HG02973 (cell line): ENCODE results near the gene PTPRN2.
"Not testable (repeated sequence)": the region's sequence is repeated elsewhere in the genome, so short reads cannot be mapped to it uniquely, and the experiment has no call there.

Experiments
- ATAC-seq: cut with Tn5 transposase; IDR thresholded peaks from one replicate; pipeline ENCODE4 v1.9.1; 2021; ENCODE audit warnings: moderate library complexity; ENCODE audit not compliant: unreplicated experiment

The PTPRN2 gene

DNA sequence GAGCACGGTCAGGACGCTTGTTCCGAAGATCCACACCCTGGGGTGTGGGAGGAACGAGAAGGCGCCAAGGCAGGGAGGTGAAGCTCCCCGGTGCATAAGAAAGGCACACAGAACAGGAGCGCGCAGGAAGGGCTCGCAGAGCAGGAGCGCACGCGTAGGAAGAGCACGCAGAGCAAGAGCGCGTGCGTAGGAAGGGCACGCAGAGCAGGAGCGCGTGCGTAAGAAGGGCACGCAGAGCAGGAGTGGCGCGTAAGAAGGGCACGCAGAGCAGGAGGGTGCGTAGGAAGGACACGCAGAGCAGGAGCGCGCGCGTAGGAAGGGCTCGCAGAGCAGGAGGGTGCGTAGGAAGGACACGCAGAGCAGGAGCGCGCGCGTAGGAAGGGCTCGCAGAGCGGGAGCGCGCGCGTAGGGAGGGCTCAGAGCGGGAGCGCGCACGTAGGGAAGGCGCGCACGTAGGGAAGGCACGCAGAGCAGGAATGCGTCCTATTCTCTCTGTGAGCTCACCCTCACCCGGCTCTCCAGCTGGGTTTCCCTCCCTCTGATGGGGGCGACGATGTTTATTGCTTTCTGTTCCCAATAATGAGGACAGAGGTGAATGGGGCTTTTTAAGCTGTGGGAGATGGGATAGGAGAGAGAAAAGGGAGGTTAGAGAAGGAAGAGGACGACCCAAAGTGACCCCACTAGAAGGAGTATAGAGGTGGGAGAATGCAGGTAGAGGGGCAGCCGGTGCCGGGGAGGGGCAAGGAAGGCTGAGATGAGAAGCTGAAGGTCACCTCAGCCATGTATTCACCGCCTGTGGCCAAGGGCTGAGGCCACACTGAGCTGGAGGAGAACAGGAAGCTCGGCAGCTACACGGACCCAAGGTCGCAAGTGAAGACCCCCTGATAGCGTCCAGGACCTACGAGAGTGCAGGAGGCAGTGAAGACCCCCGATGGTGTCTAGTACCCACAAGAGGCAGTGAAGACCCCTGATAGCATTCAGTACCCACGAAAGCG lies 423.2 kb downstream of the PTPRN2 start:
- no peak for ATAC-seq

DNA sequence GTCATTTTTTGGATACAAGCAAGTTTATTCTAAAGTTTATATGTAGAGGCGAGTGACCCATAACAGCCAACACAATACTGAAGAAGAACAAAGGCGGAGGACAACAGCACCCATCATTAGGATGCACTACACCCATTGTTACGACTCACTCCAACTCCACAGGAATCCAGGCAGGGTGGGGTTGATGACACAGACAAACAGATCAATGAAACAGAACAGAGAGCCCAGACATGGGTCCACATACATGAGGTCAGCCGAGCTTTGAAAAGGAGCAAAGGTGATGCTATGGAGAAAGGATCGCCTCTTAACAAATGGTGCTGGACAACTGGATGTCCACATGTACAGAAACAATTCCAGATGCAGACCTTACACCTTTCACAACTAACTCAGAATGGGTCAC lies 426.4 kb downstream of the PTPRN2 start:
- ATAC-seq, result no peak

DNA sequence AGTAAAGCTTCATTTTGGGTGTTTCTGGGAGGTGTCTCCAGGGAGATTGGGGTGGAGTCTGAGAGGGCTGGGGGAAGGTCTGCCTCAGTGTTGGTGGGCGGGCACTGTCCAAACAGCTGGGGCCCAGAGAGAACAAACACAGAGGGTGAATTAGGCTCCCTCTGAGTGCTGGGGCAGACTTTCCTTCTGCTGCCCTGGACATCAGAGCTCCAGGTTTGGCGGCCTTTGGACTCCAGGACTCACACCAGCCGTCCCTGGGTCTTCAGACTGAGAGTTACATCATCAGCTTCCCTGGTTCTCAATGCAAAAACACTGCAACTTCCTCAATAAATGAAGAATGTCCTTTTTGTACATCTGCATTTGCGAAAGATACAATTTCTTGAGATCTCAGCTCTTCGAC lies 427.4 kb downstream of the PTPRN2 start:
- no peak for ATAC-seq

DNA sequence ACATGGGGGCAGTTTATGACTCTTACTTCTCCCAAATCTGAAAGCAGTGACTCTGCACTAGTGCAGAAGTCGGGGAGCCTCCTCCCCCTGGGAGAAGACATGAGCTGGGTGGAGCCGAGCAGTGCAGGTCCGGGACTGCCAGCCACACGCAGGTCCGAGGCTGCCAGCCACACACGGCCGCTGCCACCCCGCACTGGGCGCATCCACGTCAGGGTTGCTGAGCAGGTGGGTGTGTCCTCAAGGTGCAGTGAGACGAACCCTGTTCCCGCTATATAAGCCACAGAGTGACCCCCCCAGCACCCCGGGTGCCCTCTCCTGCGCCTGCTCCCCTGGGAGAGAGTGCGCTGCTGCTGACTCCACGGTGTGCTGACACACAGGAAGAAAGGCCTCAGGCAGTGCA lies 430.2 kb downstream of the PTPRN2 start:
- ATAC-seq, result no peak

DNA sequence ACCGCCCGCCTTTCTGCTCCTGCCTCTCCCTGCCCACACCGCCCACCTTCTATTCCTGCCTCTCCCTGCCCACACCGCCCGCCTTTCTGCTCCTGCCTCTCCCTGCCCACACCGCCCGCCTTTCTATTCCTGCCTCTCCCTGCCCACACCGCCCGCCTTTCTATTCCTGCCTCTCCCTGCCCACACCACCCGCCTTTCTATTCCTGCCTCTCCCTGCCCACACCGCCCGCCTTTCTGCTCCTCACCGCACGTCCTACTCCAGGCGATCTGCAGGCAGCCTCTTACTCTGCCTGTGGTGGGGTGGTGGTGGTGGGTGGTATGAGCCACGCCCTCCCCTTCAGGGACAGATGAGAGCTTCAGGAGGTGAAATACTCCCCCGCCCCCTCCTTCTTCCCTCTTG lies 436.4 kb downstream of the PTPRN2 start:
- not testable (repeated sequence) for ATAC-seq

DNA sequence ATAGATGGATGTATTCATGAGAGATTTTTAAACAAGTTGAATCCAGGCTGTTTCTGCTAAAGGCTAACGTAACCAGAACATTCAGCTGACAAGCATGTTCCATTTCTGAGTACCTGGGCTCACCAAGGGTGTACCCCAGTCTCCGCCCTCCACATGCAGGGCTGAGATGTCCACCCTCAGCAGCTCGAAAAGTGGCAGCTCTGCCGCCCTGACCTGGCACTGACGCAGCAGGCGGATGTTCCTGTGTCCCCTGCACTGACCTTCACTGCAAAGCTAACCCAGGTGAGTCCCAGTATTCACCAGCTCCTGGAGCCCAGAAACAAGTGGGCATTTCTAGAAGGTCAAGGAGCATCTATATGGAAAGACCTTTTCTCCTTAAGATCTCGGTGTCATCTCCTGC lies 437.4 kb downstream of the PTPRN2 start:
- no peak for ATAC-seq

DNA sequence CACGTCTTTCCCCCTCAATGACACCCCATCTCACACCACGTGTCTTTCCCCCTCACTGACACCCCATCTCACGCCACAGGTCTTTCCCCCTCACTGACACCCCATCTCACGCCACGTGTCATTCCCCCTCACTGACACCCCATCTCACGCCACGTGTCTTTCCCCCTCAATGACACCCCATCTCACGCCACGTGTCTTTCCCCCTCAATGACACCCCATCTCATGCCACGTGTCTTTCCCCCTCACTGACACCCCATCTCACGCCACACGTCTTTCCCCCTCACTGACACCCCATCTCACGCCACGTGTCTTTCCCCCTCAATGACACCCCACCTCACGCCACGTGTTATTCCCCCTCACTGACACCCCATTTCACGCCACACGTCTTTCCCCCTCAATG lies 440.2 kb downstream of the PTPRN2 start:
- ATAC-seq, result not testable (repeated sequence)

DNA sequence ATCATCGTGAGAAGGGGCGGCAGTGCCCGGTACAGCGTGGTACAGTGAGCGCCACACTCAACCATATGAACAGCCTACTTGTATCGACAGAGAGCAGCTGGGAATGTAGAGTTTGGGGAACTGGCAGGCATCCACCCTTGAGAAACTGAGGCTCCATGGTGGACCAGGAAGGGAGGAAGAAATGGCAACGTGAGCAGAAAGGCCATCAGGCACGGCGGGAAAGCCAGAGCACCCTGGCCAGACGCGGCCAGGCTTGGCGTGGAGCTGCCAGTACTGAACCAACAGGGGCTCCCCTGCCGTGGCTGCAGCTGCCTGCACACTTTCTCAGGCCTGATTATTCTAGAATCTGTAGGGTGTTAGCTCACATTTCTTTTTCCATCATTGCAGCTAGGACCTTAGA lies 442.3 kb downstream of the PTPRN2 start:
- no peak for ATAC-seq

DNA sequence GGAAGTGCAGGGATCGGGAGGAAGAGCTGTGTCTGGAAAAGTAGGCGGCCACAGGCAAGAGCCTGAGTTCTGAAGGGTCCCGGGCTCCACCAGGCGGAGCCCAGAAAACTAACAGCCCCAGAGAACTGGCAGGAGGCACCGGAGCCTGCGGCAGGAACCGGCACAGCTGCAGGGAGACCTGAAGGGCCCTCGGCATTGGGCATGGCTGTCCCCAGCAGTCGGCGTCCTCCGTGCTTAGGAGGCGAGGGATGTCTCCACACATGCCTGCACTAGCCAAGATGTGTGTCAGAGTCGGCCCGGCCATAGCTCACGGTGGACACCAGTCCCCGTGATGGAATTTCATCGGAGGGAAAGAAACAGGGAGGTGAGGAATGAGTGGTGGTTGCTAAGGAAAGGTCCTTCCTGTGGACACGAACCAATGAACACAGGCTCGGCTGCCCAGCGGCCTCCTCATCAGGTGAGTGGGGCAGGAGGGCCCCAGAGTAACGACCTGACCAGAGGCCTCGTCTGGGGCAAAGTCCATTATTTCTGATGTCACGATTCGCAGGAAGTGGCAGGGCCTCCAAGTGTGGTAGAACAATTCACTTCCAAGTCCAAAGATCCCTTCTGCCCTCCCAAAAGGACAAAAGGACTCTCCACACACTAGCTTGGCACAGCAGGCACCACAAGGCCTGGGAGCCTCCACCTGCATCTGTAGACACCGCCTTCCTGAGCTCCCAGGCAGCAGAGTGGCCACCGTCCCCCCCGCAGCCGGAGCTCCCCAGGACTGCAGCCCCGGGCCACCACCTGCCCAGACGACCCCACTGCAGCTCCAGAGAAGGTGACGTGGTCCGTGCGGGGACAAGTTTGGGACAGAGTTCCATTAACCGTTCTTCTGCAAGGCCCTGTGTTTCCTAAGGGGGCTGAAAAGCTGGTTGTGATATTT lies 444.2 kb downstream of the PTPRN2 start:
- ATAC-seq, result no peak

DNA sequence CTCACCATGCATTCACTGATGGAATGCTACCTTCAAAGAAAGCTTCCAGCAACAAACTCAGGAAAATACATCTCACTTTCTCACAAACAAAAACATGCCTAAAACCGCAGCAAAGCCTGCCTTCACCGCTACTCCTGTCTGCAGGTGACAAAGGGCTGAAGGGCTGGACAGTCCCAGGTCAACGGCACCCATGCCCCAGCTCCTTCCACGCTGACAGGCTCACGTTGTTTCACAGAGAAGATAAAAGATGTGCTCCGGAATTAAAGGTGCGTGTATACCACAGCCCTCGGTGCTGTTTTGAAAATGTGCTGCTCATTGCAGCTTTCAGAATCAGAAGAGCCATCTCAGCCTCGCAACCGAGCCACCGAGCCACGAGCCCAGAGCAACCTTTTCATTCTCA lies 445.0 kb downstream of the PTPRN2 start:
- no peak for ATAC-seq

DNA sequence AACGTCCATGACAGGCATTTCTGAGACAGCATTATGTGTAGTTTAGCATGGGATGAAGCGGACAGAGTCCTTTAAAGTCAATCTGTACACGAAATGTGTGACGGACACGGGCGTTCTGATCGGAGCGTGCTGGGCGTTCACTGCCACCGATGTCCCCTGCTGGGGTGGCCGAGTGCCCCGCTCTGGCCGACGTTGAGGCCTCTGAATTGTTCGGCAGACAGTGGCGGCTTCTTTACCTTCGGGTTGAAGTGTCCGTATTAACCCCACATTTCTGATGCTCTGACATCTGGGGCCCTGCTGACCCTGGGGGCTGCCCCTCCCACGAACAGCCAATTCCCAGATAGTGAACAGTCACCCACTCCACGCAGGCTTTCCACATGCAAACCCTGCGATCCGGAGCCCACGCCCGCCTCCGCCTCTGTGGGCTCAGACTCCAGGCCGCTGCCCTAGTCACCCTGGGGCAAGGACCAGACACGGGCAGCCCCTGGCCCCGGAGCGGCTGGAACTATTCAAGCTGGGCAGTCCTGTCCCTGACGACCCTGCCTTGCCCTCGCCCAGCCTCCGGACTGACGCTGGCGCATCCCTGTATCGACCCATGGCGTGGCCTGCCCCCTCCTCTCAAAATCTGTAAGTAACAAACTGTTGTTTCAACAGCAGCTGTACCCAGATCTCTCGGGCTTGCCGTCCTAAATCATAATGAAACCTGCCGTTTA lies 445.7 kb downstream of the PTPRN2 start:
- no peak for ATAC-seq

DNA sequence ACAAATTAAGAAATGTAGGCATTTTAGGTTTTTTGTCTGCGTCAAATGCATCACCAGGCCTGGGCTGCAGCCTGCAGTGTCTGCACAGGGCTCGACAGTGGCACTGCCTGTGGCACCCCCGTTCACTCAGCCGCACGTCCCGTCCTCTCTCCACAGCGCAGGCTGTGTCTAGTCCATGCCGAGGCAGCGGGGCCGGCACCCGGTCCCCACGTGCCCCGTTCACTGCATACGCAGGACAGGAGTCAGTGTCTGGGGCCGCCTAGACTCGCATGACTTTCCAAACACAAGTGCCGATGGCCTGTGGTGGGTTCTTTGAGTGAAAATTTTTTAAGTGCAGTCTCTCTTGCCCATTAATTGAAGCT lies 446.4 kb downstream of the PTPRN2 start:
- no peak for ATAC-seq

DNA sequence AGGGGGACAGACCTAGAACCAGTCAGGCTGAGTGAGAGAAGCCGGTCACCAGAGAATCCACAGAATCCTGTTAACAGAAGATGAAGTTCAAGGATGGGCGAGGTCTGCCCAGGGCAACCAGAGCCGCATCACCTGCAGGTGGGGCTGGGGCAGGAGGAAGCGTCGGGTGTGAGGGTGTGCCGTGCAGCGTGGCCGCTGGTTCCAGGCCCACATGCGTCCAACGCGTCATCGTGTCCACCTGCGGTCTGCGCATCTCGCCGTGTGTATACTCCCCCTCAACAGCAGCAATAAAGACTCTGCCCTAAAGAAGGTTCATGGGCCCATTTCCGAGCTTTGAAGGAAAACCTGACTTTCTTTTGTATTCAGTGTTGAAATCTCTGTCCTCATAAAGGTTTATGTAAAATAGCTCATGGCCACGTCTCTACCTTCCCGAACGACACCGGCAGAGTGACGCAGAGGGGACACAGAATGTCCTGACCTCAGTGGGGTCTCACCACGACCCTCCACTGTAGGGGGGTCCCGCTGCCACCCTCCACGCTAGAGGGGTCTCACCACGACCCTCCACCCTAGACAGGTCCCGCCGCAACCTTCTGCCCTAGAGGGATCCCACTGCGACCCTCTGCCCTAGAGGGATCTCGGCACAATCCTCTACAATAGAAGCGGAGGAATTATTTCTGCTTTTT lies 446.9 kb downstream of the PTPRN2 start:
- no peak for ATAC-seq

DNA sequence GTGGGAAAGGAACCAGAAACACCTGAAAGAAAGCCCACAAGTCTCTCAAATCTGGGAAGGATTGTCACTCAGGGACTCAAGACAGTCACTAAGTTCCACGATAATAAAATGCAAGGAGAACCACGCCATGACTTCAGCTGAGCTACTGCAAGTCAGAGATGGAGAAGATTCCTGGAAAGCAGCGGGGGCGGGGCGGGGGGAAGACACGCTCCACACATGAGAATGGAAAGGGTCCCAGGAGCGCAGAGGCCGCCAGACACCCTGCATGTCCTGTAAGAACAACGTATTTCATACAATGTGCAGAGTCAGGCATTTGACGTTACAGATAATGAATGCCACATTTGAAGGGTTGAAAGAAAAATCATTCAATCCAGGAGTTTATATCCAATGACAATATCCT lies 448.1 kb downstream of the PTPRN2 start:
- no peak for ATAC-seq

DNA sequence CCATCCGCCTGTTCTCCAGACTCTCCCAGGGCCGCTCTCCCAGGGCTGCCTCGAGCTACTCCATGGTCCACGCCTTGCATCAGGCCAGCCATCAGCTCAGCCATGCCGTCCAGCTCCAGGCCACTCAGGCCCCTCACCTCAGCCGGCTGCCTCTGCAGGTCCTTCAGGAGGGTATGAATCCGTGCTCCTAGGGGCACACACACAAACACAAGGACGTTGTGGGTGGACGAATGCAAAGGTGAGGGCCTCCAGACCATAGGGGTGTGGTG lies 449.4 kb downstream of the PTPRN2 start:
- no peak for ATAC-seq

DNA sequence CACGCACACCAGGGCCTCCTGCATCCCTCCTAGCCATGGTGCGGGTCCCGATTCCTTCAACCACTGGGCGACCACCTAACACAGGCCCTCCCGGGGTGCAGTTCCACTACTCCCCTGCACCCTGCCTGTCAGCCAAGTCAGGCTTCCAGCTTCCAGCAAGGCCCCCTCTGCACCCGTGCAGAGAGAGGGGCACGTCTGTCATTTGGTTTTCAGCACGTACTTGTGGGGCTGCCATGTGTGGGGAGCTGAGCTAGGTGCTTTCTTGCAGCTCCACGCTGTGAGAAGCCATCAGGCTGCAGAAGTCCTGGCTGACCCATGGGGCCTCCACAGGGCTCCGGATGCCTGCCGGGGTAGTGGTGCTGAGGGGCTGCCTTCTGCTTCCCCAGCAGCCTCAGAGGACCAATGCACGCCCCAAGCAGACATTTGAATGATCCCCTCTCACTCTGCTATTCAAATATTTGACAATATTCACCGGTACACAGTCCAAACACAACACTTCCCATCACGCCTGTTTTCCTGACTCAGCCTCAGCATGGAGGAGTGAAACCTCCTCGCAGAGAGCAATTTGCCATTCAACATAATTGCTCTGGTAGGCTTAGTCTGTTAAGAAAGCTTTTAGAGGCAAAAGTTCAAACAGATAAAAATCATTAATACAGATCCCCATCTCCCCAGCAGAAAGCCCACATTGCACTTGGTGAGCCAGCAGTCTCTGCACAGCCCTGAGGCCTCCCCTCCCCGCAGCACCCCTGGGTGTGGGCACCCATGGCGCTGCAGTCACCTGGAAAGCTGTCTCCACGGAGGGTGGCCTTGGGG lies 449.9 kb downstream of the PTPRN2 start:
- no peak for ATAC-seq

DNA sequence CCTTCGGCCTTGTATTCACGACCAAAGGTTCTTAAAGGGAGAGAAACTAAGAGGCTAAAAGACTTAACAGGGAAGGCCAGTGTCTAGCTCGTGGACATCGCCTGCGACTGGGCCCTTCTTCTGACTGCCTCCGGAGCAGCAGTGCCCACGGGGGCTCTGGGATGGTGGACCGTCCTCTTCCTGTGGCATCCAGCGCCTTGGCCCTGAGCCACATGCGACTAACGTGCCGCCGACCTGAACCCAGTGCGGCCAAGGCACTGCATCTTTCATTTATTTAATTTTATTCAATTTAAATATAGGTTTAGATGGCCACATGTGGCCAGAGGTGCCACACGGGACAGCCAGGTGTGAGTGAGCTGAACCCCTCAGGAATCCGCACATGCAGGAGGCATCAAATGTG lies 451.7 kb downstream of the PTPRN2 start:
- no peak for ATAC-seq

DNA sequence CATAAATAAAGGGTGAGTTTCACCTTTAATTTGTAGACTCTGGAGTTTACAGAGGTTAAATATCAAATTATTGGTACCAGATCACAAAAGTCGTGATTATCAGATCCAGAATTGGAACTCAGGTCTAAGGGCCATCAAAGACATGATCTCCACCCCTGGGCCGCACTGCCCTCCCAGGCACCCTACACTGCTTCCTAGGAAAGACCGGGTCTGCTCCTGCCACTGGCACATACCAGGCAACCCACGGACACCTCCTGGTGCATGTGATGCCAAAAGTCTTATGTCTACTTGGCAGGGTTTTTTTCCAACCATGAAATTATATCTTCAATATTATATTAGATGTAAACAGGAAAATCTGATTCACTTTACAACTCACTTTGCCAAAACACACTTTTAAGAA lies 452.8 kb downstream of the PTPRN2 start:
- no peak for ATAC-seq

DNA sequence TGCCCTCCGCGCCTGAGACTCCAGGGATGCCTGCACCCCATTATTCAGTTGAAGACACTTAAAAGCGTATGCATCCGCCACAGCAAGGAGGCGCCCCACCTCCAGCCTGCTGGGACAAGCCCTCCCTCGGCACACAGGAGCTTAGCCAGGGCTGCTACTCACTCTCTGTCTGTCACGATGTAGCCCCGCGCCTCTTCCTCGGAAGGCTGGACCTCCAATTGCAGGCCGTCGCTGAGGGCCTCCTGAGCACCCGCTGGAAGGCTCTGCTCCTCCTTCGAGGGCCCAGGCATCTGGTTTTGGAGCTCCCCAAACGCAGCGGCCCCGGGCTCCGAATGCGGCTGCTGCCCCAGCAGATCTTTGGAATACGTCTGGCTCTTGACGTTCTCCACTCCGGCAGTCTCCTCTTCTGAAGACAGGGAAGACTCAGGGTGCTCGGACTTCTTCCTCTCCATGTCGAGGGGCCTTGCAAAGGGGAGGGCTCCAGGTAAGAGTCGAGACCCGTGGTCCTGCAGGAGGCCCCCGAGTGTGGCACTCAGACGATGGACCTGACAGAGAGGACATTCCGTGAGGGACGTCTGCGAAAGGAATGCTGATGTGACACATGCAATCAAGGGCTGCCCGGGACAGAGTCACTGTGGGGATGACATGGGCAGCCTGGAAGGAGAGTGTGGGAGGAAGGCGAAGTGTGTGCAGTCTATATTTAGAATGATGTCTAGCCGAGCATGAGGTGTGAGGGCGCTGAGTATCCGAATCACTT lies 453.9 kb downstream of the PTPRN2 start:
- ATAC-seq, result no peak
